HCEC 1CT (cell line): ENCODE results near the gene SNHG17.
"Not testable (repeated sequence)": the region's sequence is repeated elsewhere in the genome, so short reads cannot be mapped to it uniquely, and the experiment has no call there.

Experiments
- DNase-seq: peaks from one replicate; pipeline ENCODE4 v3.0.0-alpha.2; 2017

Gene SNHG17

DNA sequence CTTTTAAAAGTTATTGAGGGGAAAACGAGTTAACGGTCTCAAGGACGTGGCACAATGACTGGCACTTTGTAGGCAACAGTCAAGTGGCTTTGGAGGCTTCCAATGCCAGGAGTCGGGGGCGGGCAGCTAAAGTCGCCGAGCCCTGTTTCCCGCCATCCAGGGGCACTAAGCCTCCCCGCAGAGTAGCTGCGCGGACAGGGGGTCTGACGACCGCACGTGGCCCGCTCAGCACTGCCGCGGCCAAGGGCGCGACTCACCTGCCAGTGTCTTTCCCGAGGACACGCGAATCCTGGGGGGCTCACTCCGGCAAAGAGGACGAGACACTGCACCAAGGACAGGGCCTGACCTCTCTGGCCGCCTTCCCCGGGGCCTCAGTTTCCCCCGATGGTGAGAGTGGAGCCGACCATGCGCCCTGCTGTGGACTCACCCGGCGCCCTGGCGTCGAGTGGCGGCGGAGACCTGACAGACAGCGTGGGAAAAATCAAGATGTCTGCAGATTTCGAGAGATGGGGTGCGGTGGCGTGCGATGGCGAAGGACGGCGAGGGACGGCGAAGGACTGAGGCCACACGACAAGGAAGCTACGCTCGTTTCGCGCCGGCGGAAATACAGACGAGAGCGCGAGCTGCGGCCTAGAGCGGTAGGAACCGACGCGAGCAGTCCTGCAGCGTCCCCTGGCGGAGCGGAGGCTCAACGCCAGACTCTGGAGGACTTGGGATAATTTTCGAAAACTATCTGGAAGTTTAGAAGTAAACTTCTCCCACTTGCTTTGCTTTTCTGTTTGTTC, at the start of gene SNHG17:
Gene SNHG17, minus strand, starts transcription at position 559 of the 785 bp plus-strand sequence.
- peak; percentile 91 for DNase-seq

DNA sequence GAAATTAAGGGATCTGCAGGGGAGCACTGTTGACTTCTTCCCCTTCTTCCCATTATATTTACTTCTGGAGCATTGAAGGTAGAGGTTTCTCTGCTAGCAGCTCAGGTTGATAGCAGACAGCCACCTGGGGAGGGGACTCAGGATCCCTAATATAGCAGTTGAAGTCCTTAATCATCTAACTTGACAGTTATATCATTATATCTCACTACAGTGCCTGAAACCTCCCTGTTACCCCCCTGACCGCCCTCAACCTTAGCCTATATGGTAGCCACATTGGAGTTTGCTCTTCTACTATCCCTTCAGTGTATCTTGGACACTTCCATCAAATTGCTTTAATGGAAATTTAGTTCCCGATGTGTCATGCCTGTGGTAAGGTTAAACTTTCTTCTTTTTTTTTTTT, 44.5 kb upstream of the SNHG17 start:
- no peak for DNase-seq

DNA sequence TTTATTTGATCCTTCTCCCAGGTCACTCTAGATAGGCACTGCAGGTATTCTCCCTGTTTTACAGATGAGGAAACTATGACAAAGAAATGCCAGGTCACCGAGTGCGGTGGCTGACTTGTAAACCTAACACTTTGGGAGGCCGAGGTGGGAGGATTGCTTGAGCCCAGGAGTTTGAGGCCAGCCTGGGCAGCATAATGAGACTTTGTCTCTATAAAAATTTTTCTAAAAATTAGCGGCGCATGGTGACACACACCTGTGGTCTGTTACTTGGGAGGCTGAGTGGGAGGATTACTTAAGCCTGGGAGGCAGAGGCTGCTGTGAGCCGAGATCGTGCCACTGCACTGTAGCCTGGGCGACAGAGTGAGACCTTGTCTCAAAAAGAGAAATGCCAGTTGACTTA, 42.6 kb upstream of the SNHG17 start:
- no peak for DNase-seq

DNA sequence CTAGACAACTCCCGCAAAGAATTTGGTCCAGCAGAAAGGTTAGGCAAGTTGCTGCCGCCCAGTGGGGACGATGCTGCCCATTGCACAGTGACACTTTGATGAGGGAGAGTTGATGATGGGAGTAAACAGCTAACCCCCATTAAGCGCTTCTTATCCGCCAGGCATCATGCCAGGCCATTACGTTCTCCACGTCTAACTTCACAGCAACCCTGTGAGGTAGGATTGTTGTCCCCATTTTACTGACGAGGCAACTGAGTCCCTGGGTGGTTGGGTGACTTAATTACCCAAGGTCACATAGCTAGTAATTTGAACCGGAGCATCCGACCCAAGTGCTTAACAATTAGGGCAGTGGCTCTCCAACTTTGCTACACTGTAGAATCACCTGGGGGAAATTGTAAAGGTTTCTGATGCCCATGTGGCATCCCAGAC, 38.3 kb upstream of the SNHG17 start:
- DNase-seq = peak; percentile 28

DNA sequence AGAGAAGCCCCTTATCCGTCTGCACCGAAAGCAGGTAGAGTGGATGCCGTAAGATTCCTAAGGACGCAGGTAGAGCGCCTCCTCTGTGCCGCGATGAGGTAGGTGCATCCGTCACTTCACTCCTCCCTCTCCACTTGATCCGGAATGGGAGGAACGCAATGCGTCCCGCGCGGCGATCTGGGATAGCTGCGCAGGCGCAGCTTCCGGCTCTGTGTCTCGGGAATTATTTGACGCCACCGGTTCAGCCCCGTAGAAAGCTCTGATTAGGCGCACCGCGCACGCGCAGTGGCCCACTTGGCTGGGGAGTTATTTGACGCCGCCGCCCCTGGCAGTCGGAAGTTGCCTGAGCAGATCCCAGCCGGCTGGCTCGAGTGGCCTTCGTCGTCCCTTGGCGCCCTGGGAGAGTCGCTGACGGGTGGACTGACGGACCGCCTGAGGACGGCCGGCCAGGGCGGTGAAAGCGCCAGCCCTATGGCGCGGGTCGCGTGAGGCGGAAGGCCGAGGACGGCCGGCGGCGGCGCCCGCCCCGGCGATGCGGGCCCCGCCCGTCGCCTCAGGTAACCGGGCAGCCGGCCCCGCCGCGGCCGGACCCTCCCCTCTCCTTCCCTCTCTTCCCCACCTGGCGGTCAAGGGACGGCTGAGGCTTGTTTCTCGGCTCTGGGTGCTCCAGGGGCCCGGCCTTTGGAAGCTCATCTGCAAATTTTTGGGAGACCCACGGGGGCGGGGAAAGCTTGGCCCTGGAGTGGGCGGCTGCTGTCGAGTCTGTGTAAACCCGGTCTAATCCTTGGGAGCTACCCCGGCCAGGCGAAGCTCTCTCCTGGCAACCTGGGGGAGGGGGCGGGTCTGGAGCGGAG, 37.6 kb upstream of the SNHG17 start, which contains the start of gene RALGAPB:
Gene RALGAPB, plus strand, starts transcription at position 331 of the 854 bp plus-strand sequence. CDS start 15,590 bp downstream, outside the sequence.
- peak; percentile 96 for DNase-seq

DNA sequence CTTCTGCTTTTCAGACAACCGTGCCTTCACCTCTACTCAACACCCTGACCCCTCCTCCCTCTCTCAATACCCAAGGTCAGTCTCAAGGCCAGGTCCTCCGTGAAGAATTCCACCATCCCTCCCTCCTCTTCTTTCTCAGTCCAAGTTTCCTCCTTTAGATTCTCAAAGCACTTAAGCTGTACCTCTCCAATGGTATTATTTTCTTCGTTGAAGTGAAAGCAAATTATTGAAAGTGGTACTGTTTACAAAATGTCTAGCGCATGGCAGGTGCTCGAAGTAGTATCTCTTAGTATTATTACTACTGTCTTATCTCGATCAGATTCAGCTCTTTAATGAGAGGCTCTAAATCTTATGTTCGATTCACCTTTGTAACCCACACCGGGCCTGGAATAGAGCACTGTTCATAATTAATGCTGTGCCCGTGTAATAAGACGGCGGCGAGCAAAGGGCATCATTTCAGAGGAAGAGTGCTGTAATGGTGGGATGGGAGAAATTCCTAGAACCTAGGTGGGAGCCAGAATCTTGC, 36.9 kb upstream of the SNHG17 start:
- no peak for DNase-seq

DNA sequence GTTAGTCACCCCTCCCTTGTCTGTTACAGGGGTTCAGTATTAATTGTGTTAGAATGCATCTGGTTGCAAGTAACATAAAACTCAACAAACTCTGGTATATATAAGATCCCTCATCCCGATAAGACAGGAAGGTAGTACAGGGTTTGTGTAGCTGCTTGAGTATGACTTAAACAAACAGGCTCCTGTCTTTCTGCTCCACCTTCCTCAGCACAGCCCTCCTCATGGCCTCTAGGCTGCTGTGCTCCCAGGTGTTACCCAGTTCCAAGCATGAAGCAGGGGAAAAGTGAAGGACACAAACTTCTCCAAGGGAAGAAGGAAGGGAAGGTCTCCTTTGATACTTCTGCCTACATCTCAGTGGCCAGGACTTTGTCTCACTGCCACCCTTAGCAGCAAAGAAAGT, 36.1 kb upstream of the SNHG17 start:
- no peak for DNase-seq

DNA sequence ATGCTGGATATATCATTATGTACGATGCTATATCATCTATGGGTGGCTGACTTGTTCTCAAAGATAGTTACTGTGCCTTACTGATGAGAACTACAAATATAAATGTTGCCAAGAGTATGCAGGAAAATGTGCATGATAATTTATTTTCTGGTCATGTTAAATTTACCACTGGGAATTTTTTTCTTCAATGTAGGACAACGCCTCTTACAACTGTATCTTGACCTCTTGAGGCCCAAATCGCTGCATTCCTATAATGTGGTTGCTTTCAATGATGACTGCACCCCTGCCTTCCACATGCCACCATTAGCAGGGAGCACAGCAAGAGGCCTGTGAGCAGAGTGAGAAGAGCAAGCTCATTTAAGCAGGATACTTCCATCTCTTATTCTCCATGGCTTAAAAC, 31.9 kb upstream of the SNHG17 start:
- no peak for DNase-seq

DNA sequence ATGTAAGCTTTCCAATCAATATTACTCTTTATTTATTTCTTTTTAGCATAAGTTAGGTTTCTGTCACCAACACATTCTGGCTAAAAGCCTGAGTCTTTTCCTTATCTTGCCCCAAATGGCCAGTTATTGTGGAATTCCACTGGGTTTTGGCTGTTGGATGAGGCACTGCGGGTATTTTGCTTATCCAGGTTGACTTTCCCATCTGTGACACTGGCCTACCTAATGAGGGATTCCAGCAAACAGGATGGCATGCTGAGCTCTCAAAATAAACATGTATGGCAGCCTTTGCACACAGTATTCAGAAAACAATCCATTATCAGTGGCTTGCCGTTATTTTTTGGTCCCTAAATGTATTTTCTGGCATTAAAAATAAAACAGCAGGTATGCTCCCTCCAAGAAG, 31.0 kb upstream of the SNHG17 start:
- DNase-seq = no peak

DNA sequence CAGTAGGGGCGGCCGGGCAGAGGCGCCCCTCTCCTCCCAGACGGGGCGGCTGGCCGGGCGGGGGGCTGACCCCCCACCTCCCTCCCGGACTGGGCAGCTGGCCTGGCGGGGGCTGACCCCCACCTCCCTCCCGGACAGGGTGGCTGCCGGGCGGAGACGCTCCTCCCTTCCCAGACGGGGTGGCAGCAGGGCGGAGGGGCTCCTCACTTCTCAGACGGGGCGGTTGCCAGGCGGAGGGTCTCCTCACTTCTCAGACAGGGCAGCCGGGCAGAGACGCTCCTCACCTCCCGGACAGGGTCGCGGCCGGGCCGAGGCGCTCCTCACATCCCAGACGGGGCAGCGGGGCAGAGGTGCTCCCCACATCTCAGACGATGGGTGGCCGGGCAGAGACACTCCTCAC, 26.4 kb upstream of the SNHG17 start:
- not testable (repeated sequence) for DNase-seq

DNA sequence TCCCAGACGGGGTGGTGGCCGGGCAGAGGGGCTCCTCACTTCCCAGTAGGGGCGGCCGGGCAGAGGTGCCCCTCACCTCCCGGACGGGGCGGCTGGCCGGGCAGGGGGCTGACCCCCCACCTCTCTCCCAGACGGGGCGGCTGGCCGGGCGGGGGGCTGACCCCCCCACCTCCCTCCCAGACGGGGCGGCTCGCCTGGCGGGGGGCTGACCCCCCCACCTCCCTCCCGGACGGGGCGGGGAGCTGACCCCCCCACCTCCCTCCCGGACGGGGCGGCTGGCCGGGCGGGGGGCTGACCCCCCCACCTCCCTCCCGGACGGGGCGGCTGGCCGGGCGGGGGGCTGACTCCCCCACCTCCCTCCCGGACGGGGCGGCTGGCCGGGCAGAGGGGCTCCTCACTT, 26.0 kb upstream of the SNHG17 start:
- DNase-seq = not testable (repeated sequence)

DNA sequence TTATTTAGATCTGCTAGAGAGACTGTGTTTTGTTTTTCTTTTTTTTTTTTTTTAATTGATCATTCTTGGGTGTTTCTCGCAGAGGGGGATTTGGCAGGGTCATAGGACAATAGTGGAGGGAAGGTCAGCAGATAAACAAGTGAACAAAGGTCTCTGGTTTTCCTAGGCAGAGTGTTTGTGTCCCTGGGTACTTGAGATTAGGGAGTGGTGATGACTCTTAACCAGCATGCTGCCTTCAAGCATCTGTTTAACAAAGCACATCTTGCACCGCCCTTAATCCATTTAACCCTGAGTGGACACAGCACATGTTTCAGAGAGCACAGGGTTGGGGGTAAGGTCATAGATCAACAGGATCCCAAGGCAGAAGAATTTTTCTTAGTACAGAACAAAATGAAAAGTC, 25.5 kb upstream of the SNHG17 start:
- DNase-seq = not testable (repeated sequence)

DNA sequence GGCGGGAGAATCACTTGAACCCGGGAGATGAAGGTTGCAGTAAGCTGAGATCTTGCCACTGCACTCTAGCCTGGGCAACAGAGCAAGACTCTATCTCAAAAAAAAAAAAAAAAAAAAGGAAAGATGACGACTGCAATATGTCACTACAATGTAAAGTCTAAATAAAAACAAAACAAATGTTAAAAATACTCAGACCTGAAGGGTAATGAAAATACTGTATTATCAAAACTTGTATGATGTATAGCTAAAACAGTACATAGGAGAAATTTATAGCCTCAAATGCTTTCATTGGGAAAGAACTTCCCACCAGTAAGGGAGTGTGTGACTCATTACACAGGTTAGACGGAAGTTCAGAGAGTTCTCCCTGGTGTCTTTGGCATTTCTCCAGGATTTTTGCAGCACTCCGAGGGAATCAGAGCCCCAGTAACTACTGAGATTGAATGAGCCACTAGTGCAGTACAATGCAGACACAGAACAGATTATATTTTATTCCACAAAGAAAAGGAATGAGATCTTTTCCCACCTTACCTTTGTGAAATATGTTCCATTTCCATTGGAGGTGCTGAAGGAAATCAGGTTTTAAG, 25.0 kb upstream of the SNHG17 start:
- DNase-seq = peak; percentile 72

DNA sequence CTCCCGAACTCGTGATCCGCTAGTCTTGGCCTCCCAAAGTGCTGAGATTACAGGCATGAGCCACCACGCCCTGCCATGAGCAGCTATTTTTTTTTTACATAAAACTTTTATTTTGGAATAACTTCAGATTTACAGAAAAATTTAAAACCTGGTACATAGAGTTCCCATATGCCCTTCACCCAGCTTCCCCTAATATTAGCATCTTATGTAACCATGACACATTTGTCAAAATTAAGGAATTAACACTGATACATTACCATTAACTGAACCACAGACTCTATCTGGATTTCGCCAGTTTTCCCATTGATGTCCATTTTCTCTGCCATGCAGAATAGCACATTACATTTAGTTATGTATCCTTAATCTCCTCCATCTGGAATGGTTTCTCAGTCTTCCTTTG, 23.2 kb upstream of the SNHG17 start:
- no peak for DNase-seq

DNA sequence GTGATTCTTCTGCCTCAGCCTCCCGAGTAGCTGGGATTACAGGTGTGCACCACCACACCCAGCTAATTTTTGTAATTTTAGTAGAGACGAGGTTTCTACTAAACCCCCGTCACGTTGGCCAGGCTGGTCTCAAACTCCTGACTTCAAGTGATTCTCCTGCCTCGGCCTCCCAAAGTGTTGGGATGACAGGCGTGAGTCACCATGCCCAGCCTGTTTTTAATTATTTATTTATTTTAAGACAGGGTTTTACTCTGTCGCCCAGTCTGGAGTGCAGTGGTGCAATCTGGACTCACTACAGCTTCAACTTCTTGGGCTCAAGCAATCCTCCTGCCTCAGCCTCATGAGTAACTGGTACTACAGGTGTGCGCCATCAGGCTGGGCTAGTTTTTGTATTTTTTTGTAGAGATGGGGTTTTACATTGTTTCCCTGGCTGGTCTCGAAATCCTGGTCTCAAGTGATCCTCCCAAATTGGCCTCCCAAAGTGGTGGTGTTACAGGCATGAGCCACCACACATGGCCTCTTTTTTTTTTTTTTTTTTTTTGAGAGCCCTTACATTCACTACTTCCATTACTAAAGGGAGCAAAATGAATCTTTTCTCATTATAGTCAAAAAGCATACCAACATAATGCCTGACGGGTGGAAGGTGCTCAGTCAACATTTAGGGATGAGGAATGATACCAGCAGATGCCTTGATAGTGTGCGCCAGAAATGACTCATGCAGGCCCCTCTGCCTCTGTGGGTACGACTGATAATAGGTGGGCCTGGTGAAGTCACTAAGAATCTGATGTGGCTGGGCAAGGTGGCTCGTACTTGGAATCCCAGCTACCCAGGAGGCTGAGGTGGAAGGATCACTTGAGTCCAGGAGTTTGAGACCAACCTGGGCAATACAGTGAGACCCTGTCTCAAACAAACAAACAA, 19.7 kb upstream of the SNHG17 start:
- no peak for DNase-seq

DNA sequence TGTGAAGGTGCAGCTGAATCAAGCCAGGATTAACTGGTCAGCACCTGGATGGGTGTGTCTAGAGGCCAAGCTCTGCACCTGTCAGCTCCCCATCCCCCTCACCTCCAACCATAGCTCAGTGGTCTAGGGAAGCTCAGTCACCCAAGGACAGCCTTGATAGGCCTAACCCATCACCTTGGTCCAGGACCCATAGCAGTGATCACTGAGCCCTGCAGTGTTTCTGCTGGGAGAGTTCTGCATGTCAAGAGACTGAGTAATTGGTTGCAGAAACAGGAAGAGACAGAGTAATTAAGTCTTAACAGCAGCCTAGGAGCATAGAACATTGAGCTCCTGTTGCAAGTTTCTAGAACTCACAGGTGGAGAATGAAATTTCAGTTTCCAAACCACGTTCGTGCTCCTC, 18.8 kb upstream of the SNHG17 start:
- no peak for DNase-seq

DNA sequence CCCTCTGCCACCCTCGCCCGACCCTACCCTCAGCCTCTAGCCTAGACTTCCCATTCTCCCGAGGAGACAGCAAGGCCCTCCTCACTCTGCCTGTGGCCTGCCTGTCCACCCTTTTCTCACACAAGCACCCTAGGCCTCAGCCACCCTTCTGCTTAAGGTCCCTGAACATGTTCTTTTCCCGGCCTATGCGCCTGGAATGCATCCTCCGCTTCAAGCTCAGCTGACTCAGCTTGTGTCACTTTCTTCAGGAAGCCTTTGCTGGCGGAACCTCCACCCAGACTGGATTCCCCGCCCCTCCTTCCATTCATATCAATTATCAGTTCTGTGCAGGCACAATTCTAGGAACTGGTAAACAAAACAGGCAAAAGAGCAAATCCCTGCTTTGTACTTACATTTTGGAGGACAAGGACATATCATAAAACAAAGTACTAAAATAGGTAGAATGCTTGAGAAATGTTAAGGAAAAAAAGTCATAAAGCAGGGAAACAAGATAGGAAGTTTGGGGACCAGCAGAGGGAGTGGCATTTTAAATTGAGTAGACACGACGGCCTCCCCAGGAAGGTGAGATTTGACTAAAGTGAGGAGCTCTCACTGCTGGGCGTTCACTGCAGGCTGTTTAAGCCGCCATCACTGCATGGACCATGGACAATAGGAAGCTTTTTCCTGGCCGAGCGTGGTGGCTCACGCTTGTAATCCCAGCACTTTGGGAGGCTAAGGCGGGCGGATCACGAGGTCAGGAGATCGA, 17.9 kb upstream of the SNHG17 start:
- peak; percentile 76 for DNase-seq

DNA sequence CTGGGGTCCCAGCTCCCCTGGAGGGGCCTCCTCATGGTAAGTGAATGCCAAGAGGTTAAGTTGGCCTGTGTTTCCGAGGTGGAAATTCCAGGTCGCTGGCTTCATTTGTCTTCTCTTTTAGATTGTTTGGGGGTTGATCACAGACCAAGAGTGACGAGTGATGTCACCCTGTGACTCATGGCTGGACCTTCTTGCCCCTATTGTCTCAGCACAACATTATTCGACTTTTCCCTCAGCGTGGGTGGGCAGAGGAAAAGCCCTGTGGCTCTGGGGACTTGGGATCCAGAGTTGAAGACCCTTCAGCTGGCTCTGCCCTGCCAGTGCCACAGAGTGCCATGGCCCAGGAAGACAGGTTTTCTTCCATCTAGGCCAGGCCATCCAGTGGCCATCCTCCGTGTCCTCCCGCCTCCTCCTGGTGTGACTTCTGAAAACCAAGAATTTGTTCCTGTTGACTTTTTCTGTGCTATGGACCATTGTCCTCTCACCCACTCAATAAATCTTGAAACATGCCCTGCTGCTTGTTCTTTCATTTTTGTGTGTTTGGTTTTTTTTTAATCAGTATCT, 15.4 kb upstream of the SNHG17 start:
- DNase-seq = peak; percentile 31

DNA sequence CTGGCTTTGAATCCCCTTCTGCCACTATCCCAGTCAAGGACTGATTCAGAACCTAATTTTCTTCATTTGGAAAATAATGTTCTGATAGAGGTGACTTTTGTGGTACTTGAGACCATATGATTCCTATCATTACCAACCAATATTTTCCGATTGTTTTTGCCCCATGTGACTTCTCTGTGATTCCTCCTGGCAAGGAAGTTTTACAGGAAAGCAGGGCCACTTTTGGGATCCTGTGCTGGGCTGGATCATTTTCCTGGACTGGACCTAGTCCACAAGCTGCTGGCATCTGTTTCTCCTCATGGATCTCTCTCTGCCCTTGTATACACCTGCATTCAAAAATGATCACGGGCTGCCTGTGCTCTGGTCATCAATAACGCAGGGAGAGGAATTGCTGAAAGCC, 13.9 kb upstream of the SNHG17 start:
- no peak for DNase-seq

DNA sequence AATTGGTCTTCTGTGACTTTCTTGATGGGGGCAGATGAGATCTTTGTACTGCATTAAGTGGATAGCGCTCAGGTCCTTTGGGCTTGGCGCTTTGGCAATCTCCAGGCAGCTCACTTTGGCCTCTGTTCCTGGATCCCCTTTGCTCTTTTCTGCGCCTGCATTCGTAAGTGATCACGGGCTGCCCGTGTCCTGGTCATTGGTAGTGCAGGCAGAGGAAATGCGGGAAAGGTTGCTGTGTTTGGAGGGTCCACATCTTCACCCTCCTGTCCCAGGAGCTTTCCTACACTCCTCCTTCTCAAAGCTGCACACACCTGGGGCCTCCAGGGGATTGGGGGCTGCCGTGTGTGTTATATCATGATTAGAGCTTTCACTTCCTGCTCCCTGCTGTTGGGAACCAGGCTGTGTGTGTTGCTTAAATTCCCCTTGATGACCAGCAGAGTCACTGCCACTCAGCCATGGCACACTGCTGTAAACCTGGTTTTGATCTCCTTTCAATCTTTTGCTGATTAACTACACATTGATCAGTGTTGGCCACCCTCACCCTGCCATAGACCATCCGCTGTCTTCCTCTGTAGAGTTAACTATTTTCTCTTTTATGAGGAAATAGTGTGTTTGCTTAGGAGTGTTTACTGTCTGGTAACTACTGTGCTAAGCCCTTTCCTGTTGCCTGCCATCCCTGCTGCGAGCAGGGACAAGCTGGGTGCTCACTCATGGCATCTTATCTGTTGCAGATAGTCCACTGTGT, 13.0 kb upstream of the SNHG17 start:
- no peak for DNase-seq
